Activated T-helper 17 cell treated with anti-CD3 and anti-CD28 coated beads, Interleukin-2, amount 50 U/mL, for 72 hours (primary cell): ENCODE data around the gene ZNF683. TPM values are rescaled to one million over a fixed set of nuclear protein-coding genes. Genes with fewer than 3 reads are reported as not detected.
A peak's percentile ranks its signal among the peaks of the same experiment; 100 is the strongest.
"Not testable (repeated sequence)": the region's sequence is repeated elsewhere in the genome, so short reads cannot be mapped to it uniquely, and the experiment has no call there.

Experiments used
- ATAC-seq: fragments of 150-1000 bp; cut with Tn5 transposase; replicated peaks from 2 replicates; pipeline ENCODE4 v1.10.0; 2021; ENCODE audit warnings: mild to moderate bottlenecking, moderate library complexity
- H3K27ac Mint-ChIP-seq: one replicate; pipeline ENCODE4 v1.8.0; 2022; ENCODE audit warnings: mixed read lengths
- H3K27me3 Mint-ChIP-seq: one replicate; pipeline ENCODE4 v1.8.0; 2022; ENCODE audit warnings: mixed read lengths
- H3K36me3 Mint-ChIP-seq: one replicate; pipeline ENCODE4 v1.8.0; 2022; ENCODE audit warnings: low read depth, mild to moderate bottlenecking, mixed read lengths
- H3K4me1 Mint-ChIP-seq: one replicate; pipeline ENCODE4 v1.8.0; 2022; ENCODE audit warnings: mixed read lengths
- H3K4me3 Mint-ChIP-seq: one replicate; pipeline ENCODE4 v1.8.0; 2022; ENCODE audit warnings: mild to moderate bottlenecking, mixed read lengths
- H3K9me3 Mint-ChIP-seq: one replicate; pipeline ENCODE4 v1.8.0; 2022; ENCODE audit warnings: mixed read lengths
- total RNA-seq, 2 donors: library from RNA; stranded (reverse); gene quantifications; one replicate each; pipeline ENCODE4 v1.2.3, GENCODE V29; 2022

The ZNF683 gene
- total RNA-seq, 2 donors from 2014 or later: not detected

- no peaks in the 10 kb centered on the region for H3K9me3 Mint-ChIP-seq
- H3K4me1 Mint-ChIP-seq: no peaks in the 10 kb centered on the region
- H3K4me3 Mint-ChIP-seq: no peak overlapping the region
- no peak overlapping the region for H3K27ac Mint-ChIP-seq
- H3K27me3 Mint-ChIP-seq: peaks cover 11% of the 10 kb centered on the region
- no peak for ATAC-seq
- no peaks in the 10 kb centered on the region for H3K36me3 Mint-ChIP-seq
Measured at GRCh38 chr1:26399034-26399433, 26.5 kb upstream of the ZNF683 start.

- no peak overlapping the region for H3K4me3 Mint-ChIP-seq
- no peak overlapping the region for H3K27ac Mint-ChIP-seq
- no peaks in the 10 kb centered on the region for H3K9me3 Mint-ChIP-seq
- no peaks in the 10 kb centered on the region for H3K36me3 Mint-ChIP-seq
- ATAC-seq: no peak
- no peaks in the 10 kb centered on the region for H3K27me3 Mint-ChIP-seq
- peaks cover 7% of the 10 kb centered on the region for H3K4me1 Mint-ChIP-seq
Measured at GRCh38 chr1:26395754-26396153, 23.2 kb upstream of the ZNF683 start.

DNA sequence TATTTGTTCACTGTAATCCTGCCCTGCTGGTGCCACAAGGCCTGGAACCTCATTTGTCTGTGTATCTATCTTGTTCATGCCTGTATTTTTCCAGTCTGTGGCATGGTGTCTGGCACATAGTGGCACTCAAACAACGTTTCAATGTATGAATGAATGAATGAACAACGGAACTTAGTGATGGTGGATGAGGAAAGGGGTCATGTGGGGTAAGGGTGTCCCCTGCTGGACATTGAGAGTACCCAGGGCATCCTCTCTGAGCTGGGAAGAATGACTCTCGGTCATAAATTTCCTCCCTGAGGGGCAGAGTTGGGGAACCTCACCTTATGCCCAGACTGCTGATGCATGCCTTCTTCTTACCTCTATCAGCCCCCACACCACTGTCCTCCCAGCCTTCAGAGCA is 18.9 kb upstream of the ZNF683 start:
- H3K27ac Mint-ChIP-seq: no peak overlapping the region
- H3K36me3 Mint-ChIP-seq: no peaks in the 10 kb centered on the region
- H3K4me3 Mint-ChIP-seq: no peak overlapping the region
- peak; percentile 52 for ATAC-seq
- peaks cover 18% of the 10 kb centered on the region for H3K4me1 Mint-ChIP-seq
- no peaks in the 10 kb centered on the region for H3K27me3 Mint-ChIP-seq
- no peaks in the 10 kb centered on the region for H3K9me3 Mint-ChIP-seq

- Mint-ChIP-seq H3K4me1 (peaks cover 23% of the 10 kb centered on the region), H3K9me3 (no peaks in the 10 kb centered on the region), H3K4me3 (no peak overlapping the region), H3K27me3 (no peaks in the 10 kb centered on the region), H3K36me3 (no peaks in the 10 kb centered on the region), H3K27ac (no peak overlapping the region)
- no peak for ATAC-seq
Measured at GRCh38 chr1:26389604-26390247, 17.2 kb upstream of the ZNF683 start.

- Mint-ChIP-seq H3K4me3 (no peak overlapping the region), H3K27ac (no peak overlapping the region), H3K27me3 (no peaks in the 10 kb centered on the region), H3K36me3 (no peaks in the 10 kb centered on the region), H3K4me1 (peaks cover 28% of the 10 kb centered on the region), H3K9me3 (no peaks in the 10 kb centered on the region)
- ATAC-seq: peak; percentile 53
Measured at GRCh38 chr1:26388791-26389445, 16.4 kb upstream of the ZNF683 start.

GRCh38 chr1:26387447-26387846 is 14.9 kb upstream of the ZNF683 start:
- Mint-ChIP-seq H3K4me1 (peaks cover 28% of the 10 kb centered on the region), H3K9me3 (no peaks in the 10 kb centered on the region), H3K4me3 (no peak overlapping the region), H3K36me3 (no peaks in the 10 kb centered on the region), H3K27me3 (no peaks in the 10 kb centered on the region), H3K27ac (no peak overlapping the region)
- peak; percentile 81 for ATAC-seq

DNA sequence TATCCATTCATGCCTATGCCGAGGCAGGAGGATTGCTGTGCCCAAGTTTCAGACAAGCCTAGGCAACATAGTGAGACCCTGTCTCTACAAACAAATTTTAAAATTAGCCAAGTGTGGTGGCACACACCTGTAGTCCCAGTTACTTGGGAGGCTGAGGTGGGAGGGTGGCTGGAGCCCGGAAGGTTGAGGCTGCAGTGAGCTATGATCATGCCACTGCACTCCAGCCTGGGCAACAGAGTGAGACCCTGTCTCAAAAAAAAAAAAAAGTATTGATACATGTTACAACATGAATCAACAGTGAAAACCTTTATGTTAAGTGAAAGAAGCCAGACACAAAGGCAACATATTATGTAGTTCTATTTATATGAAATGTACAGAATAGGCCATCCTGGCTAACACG is 12.5 kb upstream of the ZNF683 start:
- peak overlapping the region; percentile 36 for H3K4me3 Mint-ChIP-seq
- H3K27ac Mint-ChIP-seq, H3K27me3 Mint-ChIP-seq, ATAC-seq, H3K9me3 Mint-ChIP-seq, H3K36me3 Mint-ChIP-seq: not testable (repeated sequence)
- peaks cover 22% of the 10 kb centered on the region for H3K4me1 Mint-ChIP-seq

DNA sequence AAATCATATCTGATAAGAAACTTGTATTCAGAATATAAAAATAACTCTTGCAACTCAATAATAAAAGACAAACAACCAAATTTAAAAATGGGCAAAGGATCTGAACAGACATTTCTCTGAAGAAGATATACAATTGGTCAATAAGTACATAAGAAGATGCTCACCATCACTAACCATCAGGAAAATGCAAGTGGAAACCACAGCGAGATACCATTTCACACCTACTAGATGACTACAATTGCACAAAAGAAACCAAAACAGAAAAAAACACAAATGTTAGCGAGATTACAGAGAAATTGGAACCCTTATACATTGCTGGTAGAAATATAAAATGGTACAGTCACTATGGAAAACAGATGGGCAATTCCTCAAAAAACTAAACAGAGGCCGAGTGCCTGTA is 11.5 kb upstream of the ZNF683 start:
- Mint-ChIP-seq H3K4me1 (peaks cover 21% of the 10 kb centered on the region), H3K4me3 (no peak overlapping the region), H3K27me3 (no peaks in the 10 kb centered on the region), H3K9me3 (no peaks in the 10 kb centered on the region), H3K36me3 (no peaks in the 10 kb centered on the region), H3K27ac (no peak overlapping the region)
- ATAC-seq: no peak

DNA sequence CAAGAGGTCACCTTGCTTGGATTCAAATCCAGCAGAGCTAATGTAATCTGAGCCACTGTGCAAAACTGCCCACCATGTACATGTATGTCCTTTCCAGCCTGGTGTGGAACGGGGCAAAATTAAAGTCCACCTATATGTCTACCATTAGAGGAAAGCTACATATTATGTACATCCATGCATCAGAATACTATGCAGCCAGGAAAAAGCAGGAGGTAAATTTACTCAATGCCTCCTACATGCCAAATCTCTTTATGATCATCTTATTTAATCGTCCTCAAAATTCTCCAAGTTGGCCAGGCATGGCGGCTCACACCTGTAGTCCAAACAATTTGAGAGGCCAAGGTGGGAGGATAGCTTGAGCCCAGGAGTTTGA is 6.3 kb upstream of the ZNF683 start:
- Mint-ChIP-seq H3K4me1 (peaks cover 33% of the 10 kb centered on the region), H3K36me3 (no peaks in the 10 kb centered on the region), H3K9me3 (no peaks in the 10 kb centered on the region), H3K27ac (no peak overlapping the region), H3K4me3 (peak overlapping the region; percentile 58), H3K27me3 (no peaks in the 10 kb centered on the region)
- ATAC-seq: no peak

DNA sequence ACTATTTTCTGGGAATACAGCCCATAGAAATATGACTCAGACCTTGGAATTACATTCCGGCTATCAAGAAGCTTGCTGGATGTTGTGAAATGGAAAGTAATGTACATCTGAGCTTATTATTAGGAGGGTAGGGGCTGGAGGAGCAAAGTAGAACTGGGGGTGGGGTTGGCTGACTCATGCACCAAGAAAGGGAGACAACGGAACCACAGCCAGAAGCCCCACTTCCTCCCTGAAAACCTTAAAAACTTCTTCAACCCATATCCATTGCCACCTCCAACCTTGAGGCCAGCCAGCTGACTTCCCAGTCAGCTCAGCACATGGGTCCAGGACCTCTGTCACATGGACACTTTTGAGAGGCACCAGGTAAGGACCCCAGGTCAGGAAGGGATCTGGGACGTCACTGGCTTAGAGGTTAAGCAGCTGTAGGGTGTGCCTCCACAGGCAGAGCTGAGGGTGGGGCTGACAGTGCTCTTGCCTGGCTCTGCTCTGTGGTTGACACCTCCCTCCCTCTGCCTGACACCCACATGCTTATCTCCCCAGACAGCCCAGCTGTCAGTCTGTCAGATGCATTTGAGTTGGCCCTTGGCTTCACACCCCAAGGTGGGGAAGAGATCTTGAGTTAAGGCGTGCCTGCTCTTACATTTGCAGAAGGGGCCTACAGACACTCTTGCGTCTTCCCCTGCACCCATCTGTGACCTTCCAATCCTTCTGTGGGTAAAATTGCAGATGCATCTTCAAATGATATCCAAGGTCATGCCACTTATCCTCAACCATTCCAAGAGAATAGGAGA is 5.7 kb upstream of the ZNF683 start:
- H3K4me1 Mint-ChIP-seq: peaks cover 39% of the 10 kb centered on the region
- no peaks in the 10 kb centered on the region for H3K9me3 Mint-ChIP-seq
- H3K27ac Mint-ChIP-seq: peak overlapping the region; percentile 50
- peak overlapping the region; percentile 58 for H3K4me3 Mint-ChIP-seq
- no peaks in the 10 kb centered on the region for H3K27me3 Mint-ChIP-seq
- no peaks in the 10 kb centered on the region for H3K36me3 Mint-ChIP-seq
- peak; percentile 93 for ATAC-seq

DNA sequence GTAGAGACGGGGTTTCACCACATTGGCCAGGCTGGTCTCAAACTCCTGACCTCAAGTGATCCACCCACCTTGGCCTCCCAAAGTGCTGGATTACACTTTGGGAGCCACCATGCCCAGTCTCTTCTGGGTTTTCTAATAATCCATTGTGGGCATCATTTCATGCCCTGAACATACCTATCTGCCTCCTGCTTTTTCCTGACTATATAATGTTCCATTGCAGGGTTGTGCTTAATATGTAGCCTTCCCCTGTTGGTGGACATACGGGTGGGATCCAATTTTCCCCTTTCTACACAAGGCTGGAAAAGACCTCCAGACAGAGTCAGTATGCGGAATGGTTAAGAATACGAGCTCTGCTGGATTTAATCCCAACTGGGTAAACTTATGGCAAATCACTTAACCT is 3.5 kb upstream of the ZNF683 start:
- Mint-ChIP-seq H3K36me3 (no peaks in the 10 kb centered on the region), H3K27ac (no peak overlapping the region), H3K4me1 (peaks cover 49% of the 10 kb centered on the region), H3K9me3 (no peaks in the 10 kb centered on the region), H3K27me3 (no peaks in the 10 kb centered on the region), H3K4me3 (no peak overlapping the region)
- ATAC-seq: no peak

DNA sequence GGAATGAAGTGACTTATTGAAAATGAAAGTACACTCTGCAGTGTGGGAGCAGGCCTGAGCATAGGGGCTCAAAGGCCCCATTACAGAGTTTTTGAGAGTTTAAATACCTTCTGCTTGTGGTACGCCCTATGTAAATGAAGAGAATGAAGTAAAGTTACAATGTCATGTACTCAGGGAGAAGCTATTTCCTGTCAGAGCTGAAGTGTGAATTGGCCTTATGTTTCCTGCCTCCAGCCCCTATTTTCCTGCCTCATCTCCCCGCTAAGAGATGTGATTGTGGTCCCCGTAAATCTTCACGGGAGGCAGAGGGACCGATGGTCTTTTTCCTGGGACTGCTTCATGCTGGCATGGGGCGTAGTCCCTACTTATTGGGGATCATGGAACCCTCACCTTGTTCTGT is 2.5 kb upstream of the ZNF683 start:
- Mint-ChIP-seq H3K27ac (peak overlapping the region; percentile 80), H3K4me1 (peaks cover 58% of the 10 kb centered on the region), H3K36me3 (no peaks in the 10 kb centered on the region), H3K9me3 (no peaks in the 10 kb centered on the region), H3K27me3 (no peaks in the 10 kb centered on the region), H3K4me3 (peak overlapping the region; percentile 41)
- ATAC-seq: peak; percentile 17

DNA sequence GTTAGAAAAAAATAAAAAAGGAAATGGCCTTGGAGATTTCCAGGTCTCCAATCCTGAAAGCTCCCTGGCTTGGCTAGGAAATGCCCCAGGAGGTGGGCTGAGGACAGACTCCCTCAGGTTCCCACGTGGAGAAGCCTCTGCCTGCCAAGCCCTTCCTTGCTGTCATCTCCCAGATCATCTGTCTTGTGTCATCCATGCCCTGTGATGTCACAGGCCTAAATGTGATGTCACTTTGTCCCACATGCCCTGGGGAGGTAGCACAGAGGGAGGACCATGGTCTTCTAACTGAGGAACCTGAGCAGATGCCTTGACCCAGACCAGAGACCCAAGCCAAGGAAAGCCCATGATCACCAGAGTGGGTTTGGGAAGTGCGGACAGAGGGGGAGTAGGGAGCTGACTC is 1.8 kb upstream of the ZNF683 start:
- ATAC-seq, H3K36me3 Mint-ChIP-seq, H3K27me3 Mint-ChIP-seq, H3K9me3 Mint-ChIP-seq: not testable (repeated sequence)
- peak overlapping the region; percentile 41 for H3K4me3 Mint-ChIP-seq
- peak overlapping the region; percentile 80 for H3K27ac Mint-ChIP-seq
- peaks cover 58% of the 10 kb centered on the region for H3K4me1 Mint-ChIP-seq

DNA sequence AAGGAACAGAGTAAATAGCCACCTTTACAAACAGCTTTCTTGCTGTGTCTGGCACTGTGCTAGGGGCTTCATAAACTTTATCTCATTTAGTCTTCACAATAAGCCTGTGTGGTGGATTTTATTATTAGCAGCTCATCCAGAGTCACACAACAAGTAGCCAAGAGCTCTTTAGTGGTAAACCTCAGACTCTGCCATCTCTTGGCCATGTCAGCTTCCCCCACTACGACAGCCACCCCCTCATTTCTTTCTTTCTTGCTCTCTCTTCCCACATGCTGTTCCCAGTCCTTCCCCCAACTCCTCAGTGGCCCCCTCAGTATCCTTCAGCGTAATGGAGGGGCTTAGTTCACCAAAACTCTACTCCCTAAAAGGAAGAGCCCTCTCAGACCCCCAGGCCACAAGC is 1.2 kb upstream of the ZNF683 start:
- H3K4me1 Mint-ChIP-seq: peaks cover 57% of the 10 kb centered on the region
- no peak for ATAC-seq

GRCh38 chr1:26373281-26373680 is 731 bp upstream of the ZNF683 start:
- no peaks in the 10 kb centered on the region for H3K36me3 Mint-ChIP-seq
- H3K4me1 Mint-ChIP-seq: peaks cover 52% of the 10 kb centered on the region
- H3K27ac Mint-ChIP-seq: peak overlapping the region; percentile 80
- peak; percentile 41 for ATAC-seq
- no peaks in the 10 kb centered on the region for H3K9me3 Mint-ChIP-seq
- no peaks in the 10 kb centered on the region for H3K27me3 Mint-ChIP-seq
- H3K4me3 Mint-ChIP-seq: peak overlapping the region; percentile 41

More for the DNA sequence above, 1.2 kb upstream of the ZNF683 start:
- no peaks in the 10 kb centered on the region for H3K36me3 Mint-ChIP-seq
- no peaks in the 10 kb centered on the region for H3K27me3 Mint-ChIP-seq
- H3K4me3 Mint-ChIP-seq: peak overlapping the region; percentile 41
- peak overlapping the region; percentile 80 for H3K27ac Mint-ChIP-seq
- no peaks in the 10 kb centered on the region for H3K9me3 Mint-ChIP-seq
